Ecto neural progenitor cell (in vitro differentiated cells): ENCODE results near the gene GDA.
"Not testable (repeated sequence)": the region's sequence is repeated elsewhere in the genome, so short reads cannot be mapped to it uniquely, and the experiment has no call there.

Experiments
- DNase-seq: peaks from one replicate; pipeline ENCODE4 v3.0.0-alpha.2; 2018; ENCODE audit warnings: low spot score

GDA gene

DNA sequence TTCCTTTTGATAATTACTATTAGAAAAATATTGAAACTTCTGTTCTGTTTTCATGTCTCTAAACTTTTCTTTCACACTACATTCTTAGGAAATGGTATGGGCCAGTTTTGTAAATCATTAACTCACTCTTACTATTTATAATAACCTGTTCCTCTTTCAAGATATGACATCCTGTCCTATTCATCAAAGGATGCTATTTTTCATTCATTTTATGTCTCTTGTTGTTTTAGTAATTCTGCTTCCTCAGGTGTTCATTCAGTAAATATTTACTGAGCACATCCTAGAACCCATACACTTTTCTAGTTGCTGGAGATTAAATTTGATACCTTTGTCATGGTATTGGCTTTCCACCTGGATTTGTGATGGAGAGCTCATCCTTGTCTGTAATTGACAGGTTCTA, 58.0 kb downstream of the GDA start:
- no peak for DNase-seq

DNA sequence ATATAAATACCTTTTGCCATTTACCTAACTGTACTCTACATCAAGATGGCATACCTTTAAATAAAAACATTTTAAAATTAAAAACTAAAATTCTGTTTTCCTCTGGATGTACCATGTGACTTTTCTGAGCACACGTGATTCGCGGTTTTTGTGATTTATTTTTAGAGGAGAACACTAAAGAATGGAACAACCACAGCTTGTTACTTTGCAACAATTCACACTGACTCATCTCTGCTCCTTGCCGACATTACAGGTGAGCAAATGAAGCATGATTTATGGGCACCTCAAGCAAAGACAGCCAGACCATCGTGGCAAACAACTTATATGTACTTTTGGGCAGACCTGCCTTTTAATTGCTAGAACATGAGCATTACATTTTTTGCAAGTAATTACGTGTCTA, 61.3 kb downstream of the GDA start:
- DNase-seq, result no peak

DNA sequence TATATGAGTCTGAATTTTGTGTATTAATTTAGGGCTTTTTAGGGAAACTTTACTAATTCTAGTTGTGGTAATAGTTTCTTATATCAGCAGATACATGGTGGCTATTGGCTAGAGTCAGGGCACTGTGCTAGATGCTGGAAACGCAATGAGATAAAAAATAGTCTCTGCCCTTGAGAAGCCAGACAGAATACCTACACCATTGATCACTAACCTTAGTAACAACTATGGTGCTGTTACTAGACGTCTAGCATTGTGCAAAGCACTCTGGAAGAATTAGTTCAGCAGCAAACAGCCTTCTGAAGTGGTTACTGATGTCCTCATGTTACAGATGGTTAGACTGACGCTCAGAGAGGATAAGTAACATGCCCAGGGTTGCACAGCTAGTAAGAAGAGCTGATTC, 61.8 kb downstream of the GDA start:
- DNase-seq, result no peak

DNA sequence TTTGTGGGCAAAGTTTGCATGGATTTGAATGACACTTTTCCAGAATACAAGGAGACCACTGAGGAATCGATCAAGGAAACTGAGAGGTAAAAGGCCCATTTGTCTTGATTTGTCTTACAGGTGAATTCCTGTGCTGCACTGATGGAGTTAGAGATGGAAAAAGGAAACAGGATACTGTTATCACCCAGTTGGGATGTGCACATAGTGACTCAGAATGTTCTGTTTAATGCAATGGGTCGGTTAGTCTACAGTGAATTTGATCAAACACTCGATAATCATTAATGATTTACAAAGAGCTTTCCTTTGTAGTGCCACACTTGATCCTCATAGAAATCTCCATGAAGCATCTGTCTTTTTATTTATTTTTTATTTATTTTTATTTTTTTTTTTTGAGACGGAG, 64.7 kb downstream of the GDA start:
- DNase-seq, result no peak

DNA sequence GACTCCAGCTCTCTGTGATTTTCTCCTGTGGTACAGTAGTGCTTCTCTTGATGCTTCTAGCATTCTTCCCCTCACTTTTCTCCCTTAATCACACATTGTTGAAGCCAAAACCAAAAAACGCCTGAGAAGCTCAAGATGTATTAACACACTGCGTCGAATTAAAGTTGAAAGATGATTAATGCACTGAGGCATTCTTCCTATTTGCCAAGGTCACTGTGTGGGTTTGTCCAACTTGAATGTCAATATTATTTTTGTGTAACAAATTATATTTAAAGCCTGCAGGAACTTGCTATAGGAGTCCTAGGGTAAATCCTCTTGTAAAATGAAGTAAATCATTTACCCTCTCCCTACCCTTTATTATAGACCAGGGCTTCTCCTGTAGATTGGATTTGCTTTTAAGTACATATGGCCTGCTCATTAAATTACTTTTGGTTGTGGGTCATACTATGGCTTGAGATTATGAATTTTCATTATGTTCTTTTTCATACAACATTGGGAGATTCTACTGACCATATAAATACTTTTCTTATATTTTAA, 68.1 kb downstream of the GDA start:
- DNase-seq, result no peak

DNA sequence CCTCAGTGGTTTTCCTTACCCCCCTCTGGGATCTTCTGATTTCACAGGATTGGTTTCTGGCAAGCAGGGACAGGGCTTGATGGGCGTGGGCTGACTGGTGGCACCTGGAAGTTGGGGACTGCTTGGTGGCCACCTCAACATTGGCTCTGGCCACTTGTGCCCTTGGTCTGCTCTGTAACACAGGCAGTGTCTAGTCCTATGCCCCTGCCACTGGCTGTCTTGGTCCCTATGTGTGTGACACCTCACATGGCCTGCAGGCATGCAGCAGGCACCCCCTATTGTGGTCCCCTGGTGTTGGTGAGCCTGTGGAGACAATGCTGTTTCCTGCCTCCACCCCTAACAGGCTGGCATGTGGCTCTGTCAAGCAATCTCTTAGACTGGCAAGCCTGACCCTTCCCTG, 71.3 kb downstream of the GDA start:
- DNase-seq, result no peak

DNA sequence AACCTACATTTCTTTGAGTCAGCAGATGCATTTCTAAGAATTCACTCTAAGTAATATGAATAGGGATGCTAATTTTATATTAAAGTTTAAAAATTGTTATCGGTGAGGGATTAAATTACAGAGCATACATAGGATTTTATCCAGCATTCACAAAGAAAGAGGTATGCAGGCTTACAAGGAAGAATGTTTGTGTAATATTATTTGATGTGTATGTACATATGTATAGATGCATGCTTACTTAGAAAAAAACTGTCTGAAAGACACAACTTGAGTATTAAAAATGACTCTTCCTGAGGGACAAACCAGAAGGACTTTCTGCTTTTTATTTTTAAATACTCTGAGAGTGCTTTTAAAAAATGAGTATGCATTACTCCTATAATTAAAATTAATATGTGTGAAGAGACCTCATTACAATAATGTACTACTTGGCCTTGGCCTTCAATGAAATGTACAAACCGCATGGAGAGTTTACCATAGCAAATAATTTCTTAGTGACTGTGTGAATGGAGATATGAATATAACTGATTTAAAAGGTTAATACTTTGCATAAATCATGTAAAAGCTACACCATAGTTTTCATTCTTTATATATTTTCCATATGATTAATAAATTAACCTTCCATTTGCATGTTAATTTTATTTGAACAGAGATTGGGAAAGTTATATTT, 77.0 kb downstream of the GDA start:
- DNase-seq, result no peak

DNA sequence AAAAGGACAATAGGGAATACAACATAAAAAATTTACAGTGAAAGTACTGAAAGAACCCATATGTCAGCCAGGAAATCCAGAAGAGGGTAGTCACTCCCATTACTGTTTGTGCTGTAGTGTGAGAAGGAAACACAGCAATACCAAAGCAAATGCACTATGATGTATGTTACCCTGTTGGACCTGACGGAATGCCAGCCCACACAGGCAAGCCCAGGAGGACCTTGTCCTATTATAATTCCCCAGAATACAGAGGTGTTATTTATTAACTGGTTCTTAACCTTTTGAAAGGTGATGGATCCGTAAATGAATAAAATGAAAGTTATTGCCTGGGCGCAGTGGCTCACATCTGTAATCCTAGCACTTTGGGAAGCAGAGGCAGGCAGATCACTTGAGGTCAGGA, 79.0 kb downstream of the GDA start:
- DNase-seq, result no peak

DNA sequence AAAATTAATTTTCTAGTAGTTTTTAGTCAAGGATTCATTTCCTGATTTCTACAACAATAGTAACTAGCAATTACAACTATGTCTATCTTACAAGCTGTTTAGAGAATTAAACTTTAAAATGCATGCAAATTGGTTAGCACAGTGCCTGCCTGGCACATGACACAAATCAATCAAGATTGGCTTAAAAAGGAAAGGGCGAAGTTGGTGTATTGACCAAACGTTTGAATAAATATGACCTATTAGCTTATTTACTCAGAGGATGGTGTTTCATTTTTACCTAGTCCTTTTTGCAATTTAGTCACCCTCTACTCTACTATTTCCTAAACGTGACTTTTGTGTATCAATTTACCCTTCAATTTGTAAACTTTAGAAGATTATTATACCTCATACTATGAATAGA, 83.5 kb downstream of the GDA start:
- no peak for DNase-seq

DNA sequence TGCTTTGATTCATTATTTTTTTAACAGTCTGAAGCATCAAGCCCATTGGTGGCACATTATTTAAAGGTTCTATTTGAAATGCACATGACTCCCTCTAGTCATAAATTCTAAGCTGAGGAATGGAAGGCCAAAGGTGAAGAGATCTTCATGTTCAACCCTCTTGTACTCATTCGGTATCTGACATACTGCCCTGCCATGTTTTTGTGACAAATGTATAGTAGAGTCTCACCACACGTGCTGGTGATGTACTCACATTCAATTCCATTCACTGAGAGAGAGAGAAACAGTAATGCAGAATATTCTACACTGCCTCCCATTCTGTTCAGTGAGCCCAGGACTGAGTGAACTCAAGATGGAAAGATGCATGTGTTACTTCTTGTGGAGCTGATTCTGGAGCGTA, 98.3 kb downstream of the GDA start:
- no peak for DNase-seq

DNA sequence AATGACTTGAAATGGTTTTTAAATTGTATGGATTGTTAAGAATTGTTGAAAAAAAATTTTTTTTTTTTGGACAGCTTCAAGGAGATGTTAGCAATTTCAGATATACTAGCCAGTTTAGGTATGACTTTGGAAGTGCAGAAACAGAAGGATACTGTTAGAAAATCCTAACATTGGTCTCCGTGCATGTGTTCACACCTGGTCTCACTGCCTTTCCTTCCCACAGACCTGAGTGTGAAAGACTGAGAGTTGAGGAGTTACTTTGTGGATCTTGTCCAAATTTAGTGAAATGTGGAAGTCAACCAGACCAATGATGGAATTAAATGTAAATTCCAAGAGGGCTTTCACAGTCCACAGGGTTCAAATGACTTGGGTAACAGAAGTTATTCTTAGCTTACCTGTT, 102.3 kb downstream of the GDA start:
- no peak for DNase-seq

DNA sequence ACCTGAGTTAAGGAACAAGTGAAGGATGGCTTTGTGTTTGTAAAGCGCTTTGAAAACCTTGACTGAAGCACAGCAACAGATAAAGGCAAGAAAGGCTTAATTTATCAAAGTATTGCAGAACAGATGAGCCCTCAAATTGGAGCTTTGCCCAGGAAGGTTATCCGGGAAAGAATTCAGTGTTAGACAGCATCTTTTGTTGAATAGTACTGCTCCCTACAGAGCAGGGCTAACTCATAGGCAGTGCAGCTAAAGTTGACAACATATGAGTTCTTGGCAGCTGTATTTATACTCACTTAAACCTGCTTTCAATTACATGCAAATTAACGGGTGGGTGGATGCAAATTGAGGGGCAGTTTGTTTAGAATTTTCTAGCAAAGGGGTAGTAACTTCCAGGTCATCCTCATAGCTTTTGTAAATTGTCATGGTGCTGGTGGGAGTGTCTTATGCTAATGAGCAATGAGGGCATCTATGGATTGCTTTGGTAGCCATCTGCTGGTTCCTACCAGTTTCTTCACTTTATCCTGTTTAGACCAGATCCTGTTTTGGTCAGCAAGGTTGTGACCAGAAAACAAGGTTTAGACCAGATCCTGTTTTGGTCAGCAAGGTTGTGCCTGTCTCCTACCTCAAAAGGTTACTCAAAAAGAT, 105.8 kb downstream of the GDA start:
- DNase-seq, result no peak

DNA sequence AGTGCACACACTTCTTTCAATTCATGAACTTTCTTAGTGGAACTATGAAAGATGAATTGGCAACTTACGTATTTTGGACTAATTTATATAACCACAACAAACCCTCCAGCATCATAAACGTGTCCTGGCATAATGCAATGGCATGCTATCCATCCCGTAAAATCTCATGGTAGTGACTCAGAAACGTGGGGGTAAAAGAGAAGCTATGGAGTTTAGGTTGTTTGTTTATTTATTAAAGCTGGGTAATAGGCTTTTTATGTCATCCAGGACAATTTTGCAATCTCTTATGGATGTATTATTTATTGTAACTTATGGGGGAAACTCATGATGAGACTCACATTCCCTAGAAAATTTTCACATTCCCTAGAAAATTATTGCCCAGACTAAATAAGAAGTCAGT, 106.3 kb downstream of the GDA start:
- no peak for DNase-seq

DNA sequence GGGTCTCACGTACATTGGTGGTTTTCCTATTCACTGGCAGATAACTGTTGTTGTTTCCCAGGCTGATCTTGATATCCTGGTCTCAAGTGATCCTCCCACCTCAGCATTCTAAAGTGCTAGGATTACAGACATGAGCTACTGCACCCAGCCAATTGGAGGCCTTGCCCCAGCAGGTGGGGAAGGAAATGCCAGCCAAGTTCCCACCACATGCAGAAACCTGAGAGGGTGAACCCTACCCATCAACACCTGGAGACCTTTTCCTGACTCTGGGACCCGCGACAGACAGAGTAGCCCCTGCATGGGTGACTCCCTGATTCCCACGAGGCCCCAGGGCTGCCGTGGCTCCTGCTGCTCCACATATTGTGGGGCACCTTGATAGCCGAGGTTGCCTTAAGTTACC, 107.7 kb downstream of the GDA start:
- no peak for DNase-seq

DNA sequence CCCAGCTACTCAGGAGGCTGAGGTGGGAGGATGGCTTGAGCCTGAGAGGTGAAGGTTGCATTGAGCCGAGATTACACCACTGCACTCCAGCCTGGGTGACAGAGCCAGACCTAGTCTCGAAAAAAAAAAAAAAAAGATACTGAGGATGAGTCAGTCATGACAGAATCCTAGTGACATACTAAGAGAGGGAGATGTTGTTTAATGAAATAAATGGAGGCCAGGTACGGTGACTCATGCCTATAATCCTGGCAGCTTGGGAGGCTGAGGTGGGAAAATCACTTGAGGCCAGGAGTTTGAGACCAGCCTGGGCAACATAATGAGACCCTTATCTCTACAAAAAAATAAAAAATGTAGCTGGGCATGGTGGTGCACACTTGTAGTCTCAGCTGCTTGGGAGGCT, 108.6 kb downstream of the GDA start:
- DNase-seq, result no peak

DNA sequence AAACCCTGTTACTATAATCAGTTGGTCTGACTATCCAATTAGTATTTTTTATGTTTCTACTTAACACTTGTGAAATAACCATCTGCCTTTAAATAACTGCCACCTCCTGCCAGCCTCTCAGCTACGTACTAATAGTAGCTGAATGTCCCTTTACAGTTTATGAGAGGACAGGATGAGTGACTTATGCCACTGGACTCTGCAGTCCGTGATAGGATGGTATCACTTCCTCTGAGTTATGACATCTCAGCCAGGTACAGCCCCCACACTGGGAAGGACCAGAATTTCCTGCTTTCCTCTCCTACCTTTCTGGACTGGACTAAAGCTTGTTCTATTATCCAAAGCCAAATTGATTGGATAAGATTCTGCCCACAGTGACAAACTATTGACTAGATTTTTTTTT, 112.8 kb downstream of the GDA start:
- DNase-seq, result no peak

DNA sequence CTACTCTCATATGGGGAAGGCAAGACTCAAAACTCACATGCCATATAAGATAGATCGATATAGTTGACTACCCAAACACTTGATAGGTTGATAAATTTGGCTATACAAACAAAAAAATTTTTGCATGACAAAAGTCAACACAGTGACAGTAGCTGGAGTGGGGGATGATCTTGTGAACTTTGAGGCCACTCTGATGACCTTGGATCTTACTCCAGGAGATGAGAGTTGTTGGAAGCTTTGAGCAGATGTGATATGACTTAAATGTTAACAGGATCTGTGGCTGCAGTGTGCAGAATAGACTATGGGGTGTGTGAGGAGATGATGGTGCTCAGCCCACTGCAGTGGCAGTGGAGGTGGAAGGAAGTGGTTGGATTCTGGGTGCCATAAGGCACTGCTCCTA, 114.3 kb downstream of the GDA start:
- DNase-seq, result no peak

DNA sequence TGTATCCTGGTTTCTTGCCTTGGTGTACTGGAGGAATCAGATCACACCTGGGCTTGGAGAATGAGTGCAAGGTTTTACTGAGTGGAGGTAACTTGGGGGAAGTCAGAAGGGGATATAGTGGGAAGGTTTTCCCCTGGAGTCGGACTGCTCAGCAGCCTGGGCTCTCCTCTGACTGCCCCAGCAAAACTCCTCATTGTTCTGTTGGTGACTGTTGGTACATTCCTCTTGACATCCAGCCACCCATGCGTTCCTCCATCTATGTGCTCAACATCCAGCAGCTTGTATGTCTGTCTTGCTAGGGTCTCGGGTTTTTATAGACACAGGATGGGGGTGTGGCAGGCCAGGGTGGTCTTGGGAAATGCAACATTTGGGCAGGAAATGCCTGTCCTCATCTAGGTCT, 119.7 kb downstream of the GDA start:
- DNase-seq, result no peak

DNA sequence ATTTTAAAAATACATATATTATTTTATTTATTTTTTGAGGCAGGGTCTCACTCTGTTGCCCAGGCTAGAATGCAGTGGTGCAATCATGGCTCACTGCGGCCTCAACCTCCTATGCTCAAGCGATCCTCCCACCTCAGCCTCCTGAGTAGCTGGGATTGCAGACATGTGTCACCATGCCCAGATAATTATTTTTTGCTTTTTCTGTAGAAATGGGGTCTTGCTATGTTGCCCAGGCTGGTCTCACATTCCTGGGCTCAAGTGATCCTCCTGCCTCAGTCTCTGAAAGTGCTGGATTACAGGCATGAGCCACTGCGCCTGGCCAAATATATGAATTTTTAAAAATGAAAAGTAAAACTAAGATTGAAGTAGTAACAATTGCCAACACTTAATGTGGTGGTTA, 121.1 kb downstream of the GDA start:
- DNase-seq, result not testable (repeated sequence)

DNA sequence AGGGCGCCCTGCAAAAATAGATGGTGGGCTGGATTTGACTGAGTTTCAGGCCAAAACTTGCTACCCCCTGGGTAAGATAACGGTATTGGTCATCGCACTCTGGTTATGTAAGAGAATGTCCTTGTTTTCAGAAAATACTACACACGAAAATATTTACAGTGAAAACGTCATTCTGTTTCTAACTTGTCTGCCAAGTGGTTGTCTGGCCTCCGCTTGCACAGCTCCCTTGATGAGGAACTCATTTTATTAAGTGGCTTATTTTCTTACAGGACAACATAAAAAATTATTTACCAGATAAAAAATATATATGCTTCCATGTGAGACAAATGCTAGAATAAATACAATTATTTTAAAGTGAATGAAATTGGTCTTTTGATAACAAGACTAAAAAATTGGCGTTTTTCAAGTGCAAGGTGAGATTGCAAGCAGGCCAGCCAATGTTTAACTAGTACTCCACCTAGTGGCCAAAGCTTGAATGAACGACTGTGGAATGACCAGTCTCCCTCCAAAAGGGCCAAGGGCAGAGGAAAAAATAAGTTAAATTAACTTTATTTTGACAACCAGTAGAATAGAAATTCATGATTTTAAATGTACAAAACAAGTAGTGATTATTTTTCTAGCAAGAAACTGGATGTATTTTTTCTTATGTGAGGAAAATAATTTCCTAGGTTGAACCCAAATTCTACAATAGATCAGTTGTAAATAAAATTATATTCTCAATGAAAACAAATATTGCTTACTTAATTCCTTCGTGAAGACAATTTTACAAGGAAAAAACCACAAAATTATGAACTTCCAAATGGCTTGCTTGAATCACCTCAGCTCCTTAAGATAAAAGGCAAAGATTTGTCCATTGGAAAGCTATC, 122.6 kb downstream of the GDA start:
- peak; percentile 53 for DNase-seq

DNA sequence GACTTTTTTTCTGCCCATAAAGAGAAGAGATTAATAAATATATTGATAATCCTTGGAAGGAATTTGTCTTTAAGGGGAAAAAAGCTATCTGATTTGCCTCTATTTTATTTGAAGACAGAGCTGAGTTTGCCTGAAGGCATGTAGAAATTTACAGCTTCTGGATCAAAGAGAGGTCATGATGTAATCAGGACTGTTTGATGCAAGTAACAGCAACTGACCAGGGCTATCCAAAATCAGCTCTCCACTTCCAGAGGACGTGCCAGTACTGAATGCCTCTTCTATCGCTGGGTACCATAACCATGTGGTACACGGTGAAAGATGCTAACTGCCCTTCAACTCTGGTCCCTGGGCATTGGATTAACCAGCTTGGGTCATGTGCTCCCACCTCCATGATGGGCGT, 125.2 kb downstream of the GDA start:
- DNase-seq, result no peak

DNA sequence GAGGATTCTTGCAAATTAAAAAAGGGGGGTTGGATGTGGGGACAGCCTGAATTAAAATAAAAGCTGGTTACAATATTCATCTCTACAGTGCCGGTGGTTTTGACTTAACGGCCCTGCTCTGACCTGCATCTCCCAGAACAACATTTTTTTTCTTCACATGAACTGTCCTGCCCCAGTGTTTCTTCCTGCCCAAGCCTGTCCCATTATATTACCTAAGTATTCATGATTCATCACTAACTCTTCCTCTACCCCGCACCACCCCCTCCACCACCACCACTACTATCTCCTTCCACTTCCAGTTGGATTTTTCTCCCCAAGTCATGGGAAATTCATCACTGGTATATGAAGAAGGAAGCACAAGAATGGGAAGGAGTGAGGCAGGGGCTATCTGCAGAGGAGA, 125.7 kb downstream of the GDA start:
- DNase-seq, result no peak

DNA sequence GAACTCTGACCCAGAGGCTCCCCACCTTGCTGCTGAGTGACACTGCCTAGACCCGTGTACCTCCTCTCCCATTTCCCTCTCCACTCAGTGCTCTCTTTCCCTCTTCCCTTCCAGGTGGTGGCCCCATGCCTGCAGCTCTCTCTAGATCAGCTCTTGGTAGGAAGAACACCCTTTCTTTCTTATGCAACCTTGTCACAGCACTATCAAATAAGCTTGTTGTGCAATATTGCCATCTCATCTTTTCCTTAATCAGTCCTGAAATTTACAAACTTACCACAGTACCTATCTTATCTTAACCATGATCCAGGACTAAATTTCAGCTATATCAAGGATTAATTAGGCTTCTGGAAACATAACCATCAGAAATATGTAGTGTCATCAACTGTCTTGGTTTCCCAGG, 127.2 kb downstream of the GDA start:
- DNase-seq, result no peak
